ENCODE data around the gene CAPN3.

DNA sequence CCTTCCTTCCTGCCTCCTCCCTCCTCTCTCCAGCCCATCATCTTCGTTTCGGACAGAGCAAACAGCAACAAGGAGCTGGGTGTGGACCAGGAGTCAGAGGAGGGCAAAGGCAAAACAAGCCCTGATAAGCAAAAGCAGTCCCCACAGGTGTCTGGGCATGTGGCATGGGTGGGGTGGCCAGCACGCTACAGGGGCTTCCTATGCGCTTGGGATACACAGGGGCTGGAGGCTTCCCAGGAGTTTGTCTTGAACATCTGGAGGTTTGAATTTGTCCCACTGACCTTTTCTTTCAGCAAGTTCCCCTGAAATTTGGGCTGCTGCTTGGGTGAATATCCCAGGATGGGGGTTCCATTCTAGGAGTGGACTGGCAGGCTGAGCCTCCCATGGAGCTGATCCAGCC, 48.9 kb downstream of the CAPN3 start:
- TF ChIP-seq MAX (IDR thresholded peaks at IDR 0.05) (no peak), EP300 (IDR thresholded peaks at IDR 0.05; ENCODE audit: borderline replicate concordance) (no peak), REST (IDR thresholded peaks at IDR 0.05; ENCODE audit: low read depth) (no peak), TCF12 (IDR thresholded peaks at IDR 0.05; ENCODE audit: low read depth) (no peak), CEBPB (IDR thresholded peaks at IDR 0.05) (no peak), EGR1 (IDR thresholded peaks at IDR 0.05) (no peak), NFIC (IDR thresholded peaks at IDR 0.05) (no peak), RAD21 (IDR thresholded peaks at IDR 0.05; ENCODE audit: low read depth) (no peak), TEAD4 (IDR thresholded peaks at IDR 0.05) (no peak), ZBTB7A (IDR thresholded peaks at IDR 0.05; ENCODE audit: low read depth) (no peak), FOXM1 (IDR thresholded peaks at IDR 0.05; ENCODE audit: borderline replicate concordance, low read depth) (no peak), YY1 (IDR thresholded peaks at IDR 0.05; ENCODE audit: low read depth) (no peak), TAF1 (IDR thresholded peaks at IDR 0.05; ENCODE audit: low read depth) (no peak), USF1 (IDR thresholded peaks at IDR 0.05) (no peak)

Data from Ishikawa (cell line).